HG03565 (cell line): ENCODE data around the gene TOLLIP.

Experiments used
- ATAC-seq: cut with Tn5 transposase; IDR thresholded peaks from one replicate; pipeline ENCODE4 v1.9.1; 2021; ENCODE audit warnings: mild to moderate bottlenecking, moderate library complexity; ENCODE audit not compliant: unreplicated experiment

The TOLLIP gene

GRCh38 chr11:1285316-1285744 is 24.1 kb downstream of the TOLLIP start:
- no peak for ATAC-seq

GRCh38 chr11:1283906-1284305 is 25.5 kb downstream of the TOLLIP start:
- ATAC-seq: no peak

- no peak for ATAC-seq
Measured at GRCh38 chr11:1283091-1283511, 26.3 kb downstream of the TOLLIP start.

GRCh38 chr11:1281974-1282365 is 27.5 kb downstream of the TOLLIP start:
- no peak for ATAC-seq

GRCh38 chr11:1281326-1281973 is 28.0 kb downstream of the TOLLIP start:
- ATAC-seq: no peak

- no peak for ATAC-seq
Measured at GRCh38 chr11:1280116-1281035, 29.1 kb downstream of the TOLLIP start.

GRCh38 chr11:1279674-1280055 is 29.8 kb downstream of the TOLLIP start:
- ATAC-seq: no peak

- no peak for ATAC-seq
Measured at GRCh38 chr11:1278766-1279673, 30.4 kb downstream of the TOLLIP start.

GRCh38 chr11:1277936-1278512 is 31.4 kb downstream of the TOLLIP start:
- no peak for ATAC-seq

- ATAC-seq: no peak
Measured at GRCh38 chr11:1276866-1277615, 32.4 kb downstream of the TOLLIP start.

- ATAC-seq: no peak
Measured at GRCh38 chr11:1276041-1276790, 33.2 kb downstream of the TOLLIP start.

GRCh38 chr11:1275021-1275420 is 34.4 kb downstream of the TOLLIP start:
- no peak for ATAC-seq

- no peak for ATAC-seq
Measured at GRCh38 chr11:1274501-1274900, 34.9 kb downstream of the TOLLIP start.

- ATAC-seq: no peak
Measured at GRCh38 chr11:1272531-1272930, 36.9 kb downstream of the TOLLIP start.

GRCh38 chr11:1271927-1272326 is 37.5 kb downstream of the TOLLIP start:
- ATAC-seq: no peak

- ATAC-seq: no peak
Measured at GRCh38 chr11:1271406-1271805, 38.0 kb downstream of the TOLLIP start.

- no peak for ATAC-seq
Measured at GRCh38 chr11:1271002-1271401, 38.4 kb downstream of the TOLLIP start.

- no peak for ATAC-seq
Measured at GRCh38 chr11:1270476-1270875, 39.0 kb downstream of the TOLLIP start.

- ATAC-seq: no peak
Measured at GRCh38 chr11:1269957-1270356, 39.5 kb downstream of the TOLLIP start.
